Fibroblast of peridontal ligament (primary cell): ENCODE results near the gene SNUPN.
A peak's percentile ranks its signal among the peaks of the same experiment; 100 is the strongest.

Experiments used
- DNase-seq: peaks from one replicate; pipeline ENCODE4 v3.0.0-alpha.2; 2010; ENCODE audit errors: extremely low read depth

SNUPN gene

GRCh38 chr15:75654201-75654907 is 28.8 kb upstream of the SNUPN start:
- DNase-seq = no peak

- no peak for DNase-seq
Observed at GRCh38 chr15:75653347-75653913, 27.9 kb upstream of the SNUPN start.

- no peak for DNase-seq
Observed at GRCh38 chr15:75651810-75652543, 26.5 kb upstream of the SNUPN start.

GRCh38 chr15:75650908-75651809 is 25.6 kb upstream of the SNUPN start:
- DNase-seq = no peak

GRCh38 chr15:75649848-75650247 is 24.3 kb upstream of the SNUPN start:
- DNase-seq = no peak

GRCh38 chr15:75649045-75649761 is 23.7 kb upstream of the SNUPN start:
- no peak for DNase-seq

GRCh38 chr15:75648156-75649000 is 22.9 kb upstream of the SNUPN start:
- DNase-seq = peak; percentile 44

- peak; percentile 84 for DNase-seq
Observed at GRCh38 chr15:75647370-75648155, 22.0 kb upstream of the SNUPN start, which contains the start of gene SNX33. TSS of gene SNX33 (plus strand) at chr15:75647912. CDS start at chr15:75649103, 1,191 bp downstream.

GRCh38 chr15:75646944-75647364 is 21.4 kb upstream of the SNUPN start:
- no peak for DNase-seq

GRCh38 chr15:75646112-75646943 is 20.8 kb upstream of the SNUPN start:
- DNase-seq = no peak

GRCh38 chr15:75644376-75644775 is 18.9 kb upstream of the SNUPN start:
- DNase-seq = no peak

- no peak for DNase-seq
Observed at GRCh38 chr15:75641603-75642002, 16.1 kb upstream of the SNUPN start.

GRCh38 chr15:75641179-75641503 is 15.6 kb upstream of the SNUPN start:
- DNase-seq = no peak

- peak; percentile 69 for DNase-seq
Observed at GRCh38 chr15:75640483-75641178, 15.1 kb upstream of the SNUPN start.

GRCh38 chr15:75639709-75640482 is 14.4 kb upstream of the SNUPN start, which contains the start of gene IMP3:
TSS of gene IMP3 (minus strand) at chr15:75640224. CDS start at chr15:75640168, 56 bp downstream.
- DNase-seq = peak; percentile 96

- no peak for DNase-seq
Observed at GRCh38 chr15:75639191-75639708, 13.7 kb upstream of the SNUPN start.
